ENCODE data around the gene REEP6. TPM values are rescaled to one million over a fixed set of nuclear protein-coding genes. Genes with fewer than 3 reads are reported as not detected.
A peak's percentile ranks its signal among the peaks of the same experiment; 100 is the strongest.

REEP6 gene
- total and polyA plus RNA-seq, 11 donors: 1.9 to 6.0 (median 3.6) TPM

DNA sequence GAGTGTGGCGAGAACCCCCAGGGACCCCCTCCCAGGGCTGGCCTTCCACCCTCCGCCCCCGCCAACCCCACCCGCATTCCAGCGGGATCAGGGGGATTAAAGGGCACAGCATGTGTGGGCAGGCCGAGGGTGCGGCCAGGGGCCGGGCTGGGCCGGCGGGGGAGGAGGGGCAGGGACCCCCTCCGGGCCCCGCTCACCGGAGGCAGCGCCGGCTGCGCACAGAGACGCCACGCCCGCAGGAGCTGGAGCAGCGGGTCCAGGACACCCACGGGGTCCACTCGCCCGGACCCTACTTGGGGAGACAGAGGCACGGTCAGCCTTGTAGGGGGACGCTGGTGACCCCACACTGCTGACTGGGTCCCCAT lies 19.4 kb downstream of the REEP6 start:
- H3K4me1 ChIP-seq: peaks cover 0 to 59% (median 15%) of the 10 kb centered on the region in 12 donors
- peaks cover 0 to 10% (median 3%) of the 10 kb centered on the region in 9 donors for H3K36me3 ChIP-seq
- intact Hi-C loops (cut with DNase I): loop anchor here in 2 of 10 donors (5.0 to 10.0 kb wide), 2 partner anchors 63 to 236 kb away; partner anchors contain the start of gene FAM174C (in 1 of the 2)
- 47 to 65% (median 52%) methylated on average over 15 to 25 of the region's 25 CpGs for WGBS, 4 donors
- H3K27me3 ChIP-seq: peaks cover 0 to 35% (median 5%) of the 10 kb centered on the region in 9 donors
- DNase-seq: no peak
- no peak for TF ChIP-seq POLR2A (IDR thresholded peaks at IDR 0.05)
- H3K9me3 ChIP-seq: peaks cover 0 to 6% (median 0%) of the 10 kb centered on the region in 12 donors
- no peak overlapping the region for H3K4me3 ChIP-seq
- peak overlapping the region in 2 of 12 donors; percentile 24 to 26 for H3K27ac ChIP-seq
- ATAC-seq: no peak

DNA sequence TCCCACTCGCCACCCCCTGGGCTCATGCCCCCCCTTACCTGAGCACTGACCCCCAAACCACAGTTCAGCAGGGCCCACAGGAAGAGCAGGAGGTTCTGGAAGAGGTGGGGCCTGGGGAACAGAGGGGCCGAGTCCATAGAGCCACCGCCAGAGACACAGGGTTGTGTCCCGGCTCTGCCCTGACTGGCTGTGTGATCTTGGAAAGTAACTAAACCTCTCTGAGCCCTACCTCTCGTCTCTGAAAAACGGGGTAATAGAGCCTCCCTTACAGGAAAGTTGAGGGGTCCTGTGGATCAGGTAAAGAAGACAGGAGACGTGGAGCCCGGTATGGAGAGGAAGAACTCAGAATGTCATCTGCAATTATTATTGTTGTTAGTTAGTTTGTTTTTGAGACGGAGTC lies 19.8 kb downstream of the REEP6 start:
- H3K27me3 ChIP-seq: peaks cover 0 to 35% (median 5%) of the 10 kb centered on the region in 9 donors
- ATAC-seq: no peak
- DNase-seq: no peak
- no peak overlapping the region for H3K4me3 ChIP-seq
- WGBS, 4 donors: 47 to 76% (median 58%) methylated on average over 8 to 9 of the region's 9 CpGs
- intact Hi-C loops (cut with DNase I): loop anchor here in 2 of 10 donors (5.0 to 10.0 kb wide), 2 partner anchors 64 to 236 kb away; partner anchors contain the start of gene FAM174C (in 1 of the 2)
- TF ChIP-seq POLR2A (IDR thresholded peaks at IDR 0.05): no peak
- TF ChIP-seq, protein P1, sequence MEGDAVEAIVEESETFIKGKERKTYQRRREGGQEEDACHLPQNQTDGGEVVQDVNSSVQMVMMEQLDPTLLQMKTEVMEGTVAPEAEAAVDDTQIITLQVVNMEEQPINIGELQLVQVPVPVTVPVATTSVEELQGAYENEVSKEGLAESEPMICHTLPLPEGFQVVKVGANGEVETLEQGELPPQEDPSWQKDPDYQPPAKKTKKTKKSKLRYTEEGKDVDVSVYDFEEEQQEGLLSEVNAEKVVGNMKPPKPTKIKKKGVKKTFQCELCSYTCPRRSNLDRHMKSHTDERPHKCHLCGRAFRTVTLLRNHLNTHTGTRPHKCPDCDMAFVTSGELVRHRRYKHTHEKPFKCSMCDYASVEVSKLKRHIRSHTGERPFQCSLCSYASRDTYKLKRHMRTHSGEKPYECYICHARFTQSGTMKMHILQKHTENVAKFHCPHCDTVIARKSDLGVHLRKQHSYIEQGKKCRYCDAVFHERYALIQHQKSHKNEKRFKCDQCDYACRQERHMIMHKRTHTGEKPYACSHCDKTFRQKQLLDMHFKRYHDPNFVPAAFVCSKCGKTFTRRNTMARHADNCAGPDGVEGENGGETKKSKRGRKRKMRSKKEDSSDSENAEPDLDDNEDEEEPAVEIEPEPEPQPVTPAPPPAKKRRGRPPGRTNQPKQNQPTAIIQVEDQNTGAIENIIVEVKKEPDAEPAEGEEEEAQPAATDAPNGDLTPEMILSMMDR (IDR thresholded peaks at IDR 0.05): no peak
- peaks cover 0 to 6% (median 0%) of the 10 kb centered on the region in 12 donors for H3K9me3 ChIP-seq
- peaks cover 0 to 59% (median 15%) of the 10 kb centered on the region in 12 donors for H3K4me1 ChIP-seq
- peak overlapping the region in 2 of 12 donors; percentile 24 to 26 for H3K27ac ChIP-seq
- peaks cover 0 to 7% (median 0%) of the 10 kb centered on the region in 9 donors for H3K36me3 ChIP-seq

DNA sequence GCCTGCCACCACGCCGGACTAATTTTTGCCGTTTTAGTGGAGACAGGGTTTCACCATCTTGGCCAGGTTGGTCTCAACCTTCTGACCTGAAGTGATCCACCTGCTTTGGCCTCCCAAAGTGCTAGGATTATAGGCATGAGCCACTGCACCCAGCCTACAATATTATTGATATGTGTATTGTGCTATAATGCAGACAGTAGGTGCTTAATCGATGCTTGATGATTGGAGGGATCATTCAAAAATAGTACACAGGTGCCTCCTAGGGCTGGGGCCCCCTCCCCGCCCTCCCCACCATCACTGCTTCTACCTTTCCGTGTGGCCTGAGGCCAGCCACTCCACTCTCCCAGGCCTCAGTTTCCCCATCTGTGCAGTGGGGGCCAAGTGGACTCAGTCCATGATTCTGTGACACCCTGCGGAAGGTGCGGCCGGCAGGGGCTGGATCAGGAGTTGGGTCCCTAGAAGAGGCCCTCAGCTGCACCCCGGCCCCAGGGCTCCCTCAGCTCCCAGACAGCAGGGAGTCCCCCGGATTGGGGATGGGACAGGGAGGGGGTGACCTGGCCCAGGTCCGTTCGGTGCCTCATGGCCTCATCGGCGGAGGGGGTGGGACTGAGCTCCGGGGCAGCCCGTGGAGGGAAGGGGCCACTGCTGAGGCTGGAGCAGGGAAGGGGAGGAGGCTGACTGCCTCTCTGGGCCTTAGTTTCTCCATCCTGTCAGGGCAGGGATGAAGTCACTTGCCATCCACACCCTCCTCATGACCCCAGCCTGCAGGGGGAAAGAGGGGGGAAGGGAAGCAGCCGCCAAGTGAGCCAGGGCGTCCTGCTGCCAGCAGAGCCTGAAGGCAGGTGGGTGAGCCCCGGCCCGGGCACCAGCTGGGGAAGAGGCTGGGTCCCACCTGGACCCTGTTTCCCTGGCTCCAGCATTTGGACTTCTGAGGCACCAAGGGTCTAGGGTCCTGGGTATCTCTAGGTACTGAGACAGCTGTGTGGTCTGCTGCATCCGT lies 20.6 kb downstream of the REEP6 start:
- H3K27ac ChIP-seq: peak overlapping the region in 9 of 12 donors; percentile 84 to 97 (median 90)
- H3K4me1 ChIP-seq: peaks cover 0 to 59% (median 15%) of the 10 kb centered on the region in 12 donors
- WGBS, 4 donors: 50 to 67% (median 55%) methylated on average over 17 to 22 of the region's 22 CpGs
- peaks cover 0 to 35% (median 5%) of the 10 kb centered on the region in 9 donors for H3K27me3 ChIP-seq
- peaks cover 0 to 6% (median 0%) of the 10 kb centered on the region in 9 donors for H3K36me3 ChIP-seq
- H3K9me3 ChIP-seq: peaks cover 0 to 6% (median 0%) of the 10 kb centered on the region in 12 donors
- ATAC-seq (no peak), DNase-seq (no peak)
- peak overlapping the region in 10 of 12 donors; percentile 51 to 83 (median 62) for H3K4me3 ChIP-seq
- TF ChIP-seq, protein P1 (IDR thresholded peaks at IDR 0.05): no peak
- no peak for TF ChIP-seq POLR2A (IDR thresholded peaks at IDR 0.05)
- intact Hi-C loops (cut with DNase I): loop anchor here in 2 of 10 donors (5.0 to 10.0 kb wide), 2 partner anchors 64 to 237 kb away; partner anchors contain the start of gene FAM174C (in 1 of the 2)

DNA sequence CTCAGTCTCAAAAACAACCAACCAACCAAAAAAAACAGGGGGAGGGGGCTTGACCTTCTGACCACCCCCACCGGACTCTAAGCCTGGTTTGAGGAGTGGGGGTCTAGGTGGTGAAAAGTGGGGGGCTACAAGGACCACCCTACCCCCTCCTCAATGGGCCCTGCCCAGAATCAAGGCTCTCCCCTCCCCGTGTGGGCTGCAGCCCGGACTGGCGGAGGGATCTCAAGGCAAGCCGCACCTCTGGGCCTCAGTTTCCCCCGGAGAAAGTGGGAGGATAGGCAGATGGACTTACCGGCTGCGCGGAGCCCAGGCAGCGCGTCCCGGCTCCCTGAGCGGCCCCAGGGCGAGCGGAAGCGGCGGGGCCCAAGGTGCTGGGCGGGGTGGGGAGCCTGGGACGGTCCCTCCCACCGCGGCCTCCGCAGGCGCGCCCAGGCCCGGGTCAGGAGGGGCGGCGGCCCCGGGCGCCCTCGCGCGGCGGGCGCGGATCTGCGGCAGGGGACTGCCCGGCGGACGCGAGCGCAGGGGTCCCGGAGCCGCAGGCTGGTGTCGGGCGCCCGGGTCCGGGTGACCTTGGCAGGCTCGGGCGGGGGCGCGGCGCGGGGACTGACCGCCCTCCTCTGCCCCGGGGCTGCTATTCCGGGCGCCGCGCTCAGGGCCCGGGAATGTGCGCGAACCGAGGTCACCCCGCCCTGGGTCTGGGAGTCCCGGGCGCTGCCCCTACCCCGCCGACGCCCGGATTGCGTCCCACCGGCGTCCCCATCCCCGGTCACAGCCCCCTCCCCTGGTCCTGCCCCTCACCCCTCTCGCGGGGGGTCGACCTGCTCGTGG lies 21.9 kb downstream of the REEP6 start, which contains the start of gene ADAMTSL5:
TSS of gene ADAMTSL5 (minus strand) at position 349 of the 828 bp plus-strand sequence. CDS start 2,076 bp downstream, outside the sequence.
- 2 to 6% (median 3%) methylated on average over 30 to 78 of the region's 78 CpGs for WGBS, 4 donors
- ATAC-seq: peak; percentile 27 to 75 (median 64)
- intact Hi-C loops (cut with DNase I): loop anchor here in 2 of 10 donors (5.0 to 10.0 kb wide), 2 partner anchors 66 to 238 kb away; partner anchors contain the start of gene FAM174C (in 1 of the 2)
- TF ChIP-seq, protein P1 (IDR thresholded peaks at IDR 0.05): peak in 4 of 12 donors; percentile 13 to 32 (median 20)
- peak in 1 of 2 donors; percentile 57 for TF ChIP-seq POLR2A (IDR thresholded peaks at IDR 0.05)
- H3K36me3 ChIP-seq: peaks cover 0 to 6% (median 0%) of the 10 kb centered on the region in 9 donors
- peaks cover 0 to 6% (median 0%) of the 10 kb centered on the region in 12 donors for H3K9me3 ChIP-seq
- H3K4me3 ChIP-seq: peak within 1 kb of the TSS; percentile 50 to 83 (median 60)
- DNase-seq: peak; percentile 69 to 82 (median 78)
- H3K27me3 ChIP-seq: peaks cover 0 to 35% (median 5%) of the 10 kb centered on the region in 9 donors
- H3K27ac ChIP-seq: peak within 1 kb of the TSS; percentile 74 to 97 (median 88)
- H3K4me1 ChIP-seq: peaks cover 0 to 47% (median 8%) of the 10 kb centered on the region in 12 donors
